Upper lobe of right lung (tissue), 1 donor: ENCODE results near the gene TMEM263. TPM values are rescaled to one million over a fixed set of nuclear protein-coding genes. Genes with fewer than 3 reads are reported as not detected.

ENCODE experiments used
- ATAC-seq: fragments of 200-7000 bp; cut with Tn5 transposase; one replicate; pipeline ENCODE4 v1.9.1; 2020; ENCODE audit warnings: mild to moderate bottlenecking, moderate library complexity
- DNase-seq: peaks from one replicate; pipeline ENCODE4 v3.0.0-alpha.2; 2020
- H3K27ac ChIP-seq: fragments of 200-600 bp; one replicate; pipeline ENCODE4 v1.8.0; 2022
- H3K27me3 ChIP-seq: fragments of 200-600 bp; one replicate; pipeline ENCODE4 v1.8.0; 2022; ENCODE audit warnings: mild to moderate bottlenecking
- H3K36me3 ChIP-seq: fragments of 200-600 bp; one replicate; pipeline ENCODE4 v1.8.0; 2022
- H3K4me1 ChIP-seq: fragments of 200-600 bp; one replicate; pipeline ENCODE4 v1.8.0; 2022
- H3K4me3 ChIP-seq: fragments of 200-600 bp; one replicate; pipeline ENCODE4 v1.8.0; 2022; ENCODE audit warnings: mild to moderate bottlenecking
- H3K9me3 ChIP-seq: fragments of 200-600 bp; one replicate; pipeline ENCODE4 v1.8.0; 2022
- CTCF ChIP-seq: fragments of 200-600 bp; IDR thresholded peaks from one replicate; pipeline ENCODE4 v1.8.0; 2022; ENCODE audit warnings: antibody characterized with exemption
- intact Hi-C: fragments of 100-400 bp; cut with DNase I; formaldehyde crosslinking; loops from one replicate; pipeline ENCODE4 v1.11.0; 2022
- total RNA-seq: library from RNA; stranded (reverse); fragmentation: NEBNext Ultra II Directional; extraction: Animal tissue kit (Norgen Biotek cat#: 25700); gene quantifications from one replicate; pipeline ENCODE4 v1.2.1, GENCODE V29; 2021
- donor health status: DM: no; HTN: yes; CAD: no; lungs with severe emphysema.

TMEM263 gene
- total RNA-seq, 1 donor from 2014 or later = 32.6 TPM

GRCh38 chr12:106947461-106947860 lies 8.2 kb upstream of the TMEM263 start:
- intact Hi-C loops = no loop called here
- ATAC-seq (no peak), DNase-seq (no peak)
- H3K36me3 ChIP-seq = no peaks in the 10 kb centered on the region
- no peak overlapping the region for H3K4me3 ChIP-seq
- no peaks in the 10 kb centered on the region for H3K9me3 ChIP-seq
- no peak for TF ChIP-seq CTCF
- H3K27ac ChIP-seq = no peak overlapping the region
- no peaks in the 10 kb centered on the region for H3K27me3 ChIP-seq
- H3K4me1 ChIP-seq = no peaks in the 10 kb centered on the region

GRCh38 chr12:106950591-106950990 lies 5.1 kb upstream of the TMEM263 start:
- Histone ChIP-seq H3K27me3 (no peaks in the 10 kb centered on the region), H3K36me3 (no peaks in the 10 kb centered on the region), H3K27ac (no peak overlapping the region), H3K4me1 (peaks cover 7% of the 10 kb centered on the region), H3K4me3 (no peak overlapping the region), H3K9me3 (no peaks in the 10 kb centered on the region)
- intact Hi-C loops = no loop called here
- DNase-seq (no peak), ATAC-seq (no peak)
- TF ChIP-seq CTCF = no peak

GRCh38 chr12:106953352-106954250 lies 2.1 kb upstream of the TMEM263 start:
- H3K4me3 ChIP-seq = no peak overlapping the region
- no peak for DNase-seq
- H3K4me1 ChIP-seq = peaks cover 21% of the 10 kb centered on the region
- TF ChIP-seq CTCF = no peak
- no peaks in the 10 kb centered on the region for H3K27me3 ChIP-seq
- intact Hi-C loops = no loop called here
- no peaks in the 10 kb centered on the region for H3K36me3 ChIP-seq
- no peaks in the 10 kb centered on the region for H3K9me3 ChIP-seq
- ATAC-seq = no peak
- H3K27ac ChIP-seq = no peak overlapping the region

GRCh38 chr12:106954462-106955376 lies 988 bp upstream of the TMEM263 start:
- DNase-seq = peak; percentile 66
- H3K4me3 ChIP-seq = peak overlapping the region; percentile 93
- TF ChIP-seq CTCF = no peak
- peak overlapping the region; percentile 94 for H3K27ac ChIP-seq
- no peaks in the 10 kb centered on the region for H3K27me3 ChIP-seq
- H3K36me3 ChIP-seq = no peaks in the 10 kb centered on the region
- H3K4me1 ChIP-seq = peaks cover 29% of the 10 kb centered on the region
- ATAC-seq = no peak
- H3K9me3 ChIP-seq = no peaks in the 10 kb centered on the region
- intact Hi-C loops = no loop called here

GRCh38 chr12:106956048-106956578 lies 406 bp downstream of the TMEM263 start:
- Histone ChIP-seq H3K36me3 (peaks cover 5% of the 10 kb centered on the region), H3K4me1 (peaks cover 29% of the 10 kb centered on the region), H3K4me3 (peak overlapping the region; percentile 93), H3K9me3 (no peaks in the 10 kb centered on the region), H3K27me3 (no peaks in the 10 kb centered on the region), H3K27ac (peak overlapping the region; percentile 94)
- ATAC-seq (peak; percentile 73), DNase-seq (peak; percentile 86)
- no peak for TF ChIP-seq CTCF
- intact Hi-C loops = no loop called here
